HG03139 (cell line): ENCODE results near the gene PRSS38.
"Not testable (repeated sequence)": the region's sequence is repeated elsewhere in the genome, so short reads cannot be mapped to it uniquely, and the experiment has no call there.

Source experiments
- ATAC-seq: cut with Tn5 transposase; IDR thresholded peaks from one replicate; pipeline ENCODE4 v1.9.1; 2021; ENCODE audit not compliant: unreplicated experiment

PRSS38 gene

GRCh38 chr1:227838181-227838580 is 22.7 kb downstream of the PRSS38 start:
- ATAC-seq, result no peak

- ATAC-seq, result no peak
Observed at GRCh38 chr1:227841096-227841495, 25.6 kb downstream of the PRSS38 start.

GRCh38 chr1:227844320-227845146 is 29.1 kb downstream of the PRSS38 start:
- no peak for ATAC-seq

- no peak for ATAC-seq
Observed at GRCh38 chr1:227845147-227845458, 29.6 kb downstream of the PRSS38 start.

- ATAC-seq, result no peak
Observed at GRCh38 chr1:227845519-227845918, 30.0 kb downstream of the PRSS38 start.

GRCh38 chr1:227846265-227846858 is 30.9 kb downstream of the PRSS38 start:
- ATAC-seq, result no peak

GRCh38 chr1:227847046-227847445 is 31.6 kb downstream of the PRSS38 start:
- ATAC-seq, result not testable (repeated sequence)

GRCh38 chr1:227848430-227848932 is 33.0 kb downstream of the PRSS38 start:
- no peak for ATAC-seq

- ATAC-seq, result no peak
Observed at GRCh38 chr1:227849251-227849650, 33.8 kb downstream of the PRSS38 start.

GRCh38 chr1:227854189-227854588 is 38.7 kb downstream of the PRSS38 start:
- no peak for ATAC-seq

GRCh38 chr1:227855687-227856086 is 40.2 kb downstream of the PRSS38 start:
- no peak for ATAC-seq

- ATAC-seq, result no peak
Observed at GRCh38 chr1:227856147-227856858, 40.8 kb downstream of the PRSS38 start.

- no peak for ATAC-seq
Observed at GRCh38 chr1:227864882-227865281, 49.4 kb downstream of the PRSS38 start.

GRCh38 chr1:227869279-227869842 is 53.9 kb downstream of the PRSS38 start:
- ATAC-seq, result no peak

GRCh38 chr1:227869851-227870305 is 54.4 kb downstream of the PRSS38 start:
- ATAC-seq, result no peak

GRCh38 chr1:227870366-227870765 is 54.9 kb downstream of the PRSS38 start:
- ATAC-seq, result no peak

- not testable (repeated sequence) for ATAC-seq
Observed at GRCh38 chr1:227871892-227872291, 56.4 kb downstream of the PRSS38 start.

- ATAC-seq, result not testable (repeated sequence)
Observed at GRCh38 chr1:227877810-227878209, 62.3 kb downstream of the PRSS38 start.

GRCh38 chr1:227880342-227880924 is 65.0 kb downstream of the PRSS38 start:
- ATAC-seq, result no peak

- ATAC-seq, result no peak
Observed at GRCh38 chr1:227883073-227883520, 67.6 kb downstream of the PRSS38 start.
